Measurements from ENCODE around the gene ZNF19. TPM values are rescaled to one million over a fixed set of nuclear protein-coding genes. Genes with fewer than 3 reads are reported as not detected.

Gene ZNF19
- total RNA-seq: 10 to 100 TPM in 5 of 6 donors, 1 to 10 TPM in 1; 9.4 to 44.0 (median 18.6) TPM

GRCh38 chr16:71489122-71489521, at the start of gene ZNF19:
TSS of gene ZNF19 (minus strand) at chr16:71489324. CDS start at chr16:71482114, 7,210 bp downstream.
- Histone ChIP-seq H3K4me1 (peaks cover 4 to 5% (median 5%) of the 10 kb centered on the region in 4 donors), H3K36me3 (no peaks in the 10 kb centered on the region), H3K27ac (no peak within 1 kb of the TSS), H3K4me3 (no peak within 1 kb of the TSS), H3K27me3 (no peaks in the 10 kb centered on the region), H3K9me3 (no peaks in the 10 kb centered on the region)
- ATAC-seq (ENCODE audit: low FRiP score in 2 of 2): no peak
- WGBS, 2 donors: 92 to 95% methylated on average over 22 of the region's 22 CpGs
- DNase-seq: peak in 1 of 2 donors; percentile 24
- no peak for TF ChIP-seq POLR2AphosphoS5 (IDR thresholded peaks at IDR 0.05)
- no peak for TF ChIP-seq EP300 (IDR thresholded peaks at IDR 0.05)
- no peak for TF ChIP-seq POLR2A (IDR thresholded peaks at IDR 0.05)
- TF ChIP-seq CTCF (IDR thresholded peaks at IDR 0.05): no peak

GRCh38 chr16:71537643-71538042, 48.5 kb upstream of the ZNF19 start:
- ATAC-seq (ENCODE audit: low FRiP score in 2 of 2) (peak; percentile 32 to 38), DNase-seq (no peak)
- Histone ChIP-seq H3K9me3 (no peaks in the 10 kb centered on the region), H3K27me3 (no peaks in the 10 kb centered on the region), H3K4me3 (no peak overlapping the region), H3K27ac (no peak overlapping the region), H3K4me1 (no peaks in the 10 kb centered on the region), H3K36me3 (no peaks in the 10 kb centered on the region)
- TF ChIP-seq POLR2A (IDR thresholded peaks at IDR 0.05) (no peak), CTCF (IDR thresholded peaks at IDR 0.05) (peak in 5 of 6 experiments; percentile 16 to 53 (median 27))
- WGBS, 2 donors: 65 to 74% methylated on average over 6 of the region's 6 CpGs

- Histone ChIP-seq H3K27ac (no peak overlapping the region), H3K36me3 (no peaks in the 10 kb centered on the region), H3K9me3 (no peaks in the 10 kb centered on the region), H3K4me1 (no peaks in the 10 kb centered on the region), H3K27me3 (no peaks in the 10 kb centered on the region), H3K4me3 (no peak overlapping the region)
- ATAC-seq (ENCODE audit: low FRiP score in 2 of 2) (peak in 1 of 2 donors; percentile 26), DNase-seq (peak in 1 of 2 donors; percentile 61)
- WGBS, 2 donors: 93% methylated on average over 12 to 28 of the region's 28 CpGs
- TF ChIP-seq EP300 (IDR thresholded peaks at IDR 0.05) (no peak), POLR2AphosphoS5 (IDR thresholded peaks at IDR 0.05) (no peak), POLR2A (IDR thresholded peaks at IDR 0.05) (no peak), CTCF (IDR thresholded peaks at IDR 0.05) (no peak)
These were observed 47.8 kb upstream of the ZNF19 start for GRCh38 chr16:71536752-71537499.

GRCh38 chr16:71532366-71532765, 43.2 kb upstream of the ZNF19 start:
- H3K9me3 ChIP-seq: no peaks in the 10 kb centered on the region
- no peaks in the 10 kb centered on the region for H3K27me3 ChIP-seq
- no peaks in the 10 kb centered on the region for H3K36me3 ChIP-seq
- no peak overlapping the region for H3K27ac ChIP-seq
- no peak for DNase-seq
- H3K4me1 ChIP-seq: no peaks in the 10 kb centered on the region
- TF ChIP-seq POLR2AphosphoS5 (IDR thresholded peaks at IDR 0.05) (no peak), CTCF (IDR thresholded peaks at IDR 0.05) (no peak)
- no peak overlapping the region for H3K4me3 ChIP-seq
- 65 to 82% methylated on average over 3 of the region's 3 CpGs for WGBS, 2 donors
- no peak for ATAC-seq (ENCODE audit: low FRiP score in 2 of 2)

- Histone ChIP-seq H3K27ac (no peak overlapping the region), H3K4me3 (no peak overlapping the region), H3K9me3 (no peaks in the 10 kb centered on the region), H3K27me3 (no peaks in the 10 kb centered on the region), H3K36me3 (no peaks in the 10 kb centered on the region), H3K4me1 (no peaks in the 10 kb centered on the region)
- 78 to 81% methylated on average over 4 of the region's 4 CpGs for WGBS, 2 donors
- no peak for ATAC-seq (ENCODE audit: low FRiP score in 2 of 2)
- no peak for DNase-seq
- TF ChIP-seq POLR2A (IDR thresholded peaks at IDR 0.05): no peak
- no peak for TF ChIP-seq EP300 (IDR thresholded peaks at IDR 0.05)
- TF ChIP-seq CTCF (IDR thresholded peaks at IDR 0.05): no peak
- TF ChIP-seq POLR2AphosphoS5 (IDR thresholded peaks at IDR 0.05): no peak
These were observed 39.7 kb upstream of the ZNF19 start for GRCh38 chr16:71528863-71529262.

All from upper lobe of left lung (tissue), 6 donors.